CD4-positive, alpha-beta T cell treated with Interleukin-17A for 4 hours (primary cell): Measurements from ENCODE around the gene HS6ST2.

Experiments
- DNase-seq: peaks from one replicate; pipeline ENCODE4 v3.0.0-alpha.2; 2020; ENCODE audit warnings: mixed read lengths

Gene HS6ST2

DNA sequence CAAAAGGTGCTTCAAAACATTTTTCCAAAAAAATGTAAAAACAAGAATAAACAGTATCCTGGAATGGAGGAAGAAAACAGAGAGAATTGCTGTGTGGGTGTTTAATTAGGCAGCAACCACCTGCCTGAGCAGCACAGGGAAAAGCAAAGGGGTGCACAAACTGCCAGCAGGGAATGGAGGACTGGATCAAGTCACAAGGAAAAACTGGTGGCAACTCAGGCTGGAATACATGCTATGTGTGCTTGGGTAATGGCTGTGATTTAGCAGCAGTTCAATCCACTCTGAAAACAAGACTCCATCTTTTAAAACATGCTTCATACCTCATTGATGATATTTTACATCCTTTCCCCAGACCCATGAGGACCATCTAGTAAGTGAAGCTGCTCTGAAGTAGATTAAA lies 179.5 kb downstream of the HS6ST2 start:
- no peak for DNase-seq

DNA sequence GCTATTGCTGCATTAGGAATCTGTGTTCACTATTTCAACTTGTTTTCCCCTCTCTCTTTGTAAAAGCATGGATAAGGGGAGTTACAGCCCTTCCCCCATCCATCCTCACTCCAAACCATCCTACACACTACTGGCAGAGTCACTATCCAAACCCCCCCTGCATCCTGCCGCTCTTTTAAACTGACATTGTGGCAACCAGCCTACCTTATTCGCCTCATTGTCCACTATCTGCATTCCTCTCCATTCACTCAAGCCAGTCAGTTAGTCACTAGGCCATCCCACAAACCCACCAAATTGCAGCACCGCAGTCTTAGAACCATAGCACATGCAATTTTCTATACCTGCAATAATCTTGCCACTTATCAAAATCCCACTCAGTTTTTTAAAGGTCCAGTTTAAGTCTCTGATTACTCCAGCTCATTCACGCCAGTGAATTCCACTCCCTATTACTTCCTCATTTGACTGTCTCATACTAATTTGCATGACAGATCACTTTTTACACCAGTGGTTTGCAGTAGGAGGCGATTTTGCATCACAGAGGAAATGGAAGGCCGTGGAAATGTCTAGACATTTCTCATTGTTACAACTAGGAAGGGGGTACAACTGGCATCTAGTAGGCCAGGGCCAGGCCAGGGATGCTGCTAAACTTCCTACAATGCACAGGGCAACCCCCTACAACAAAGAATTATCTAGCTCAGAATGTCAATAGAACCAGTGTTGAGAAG lies 181.8 kb downstream of the HS6ST2 start:
- no peak for DNase-seq

DNA sequence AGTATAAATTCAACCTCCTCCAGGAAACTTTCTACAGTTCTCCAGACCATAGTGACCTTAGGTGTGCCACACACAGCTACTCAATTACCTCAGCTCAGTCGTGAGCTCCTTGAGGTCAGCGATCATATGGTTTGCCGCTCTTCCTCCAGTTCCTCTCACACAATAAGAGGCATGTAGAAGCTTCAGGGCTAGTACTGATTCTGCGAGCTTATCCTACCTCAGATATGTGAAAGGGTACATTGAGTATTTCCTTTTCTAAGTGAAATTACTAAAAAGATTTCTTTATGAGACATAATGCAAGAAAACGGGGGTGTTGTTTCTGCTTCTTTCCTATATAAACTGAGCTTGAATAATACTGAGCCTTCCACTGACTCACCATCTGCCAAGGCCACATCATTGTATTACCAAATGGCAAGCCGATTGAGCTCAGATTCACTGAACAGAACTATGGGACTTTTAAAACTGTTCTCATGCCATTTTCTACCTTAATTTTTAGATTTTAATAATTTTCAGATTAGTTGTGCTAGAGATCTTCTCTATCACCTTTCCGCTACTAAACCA lies 183.1 kb downstream of the HS6ST2 start:
- DNase-seq = no peak

DNA sequence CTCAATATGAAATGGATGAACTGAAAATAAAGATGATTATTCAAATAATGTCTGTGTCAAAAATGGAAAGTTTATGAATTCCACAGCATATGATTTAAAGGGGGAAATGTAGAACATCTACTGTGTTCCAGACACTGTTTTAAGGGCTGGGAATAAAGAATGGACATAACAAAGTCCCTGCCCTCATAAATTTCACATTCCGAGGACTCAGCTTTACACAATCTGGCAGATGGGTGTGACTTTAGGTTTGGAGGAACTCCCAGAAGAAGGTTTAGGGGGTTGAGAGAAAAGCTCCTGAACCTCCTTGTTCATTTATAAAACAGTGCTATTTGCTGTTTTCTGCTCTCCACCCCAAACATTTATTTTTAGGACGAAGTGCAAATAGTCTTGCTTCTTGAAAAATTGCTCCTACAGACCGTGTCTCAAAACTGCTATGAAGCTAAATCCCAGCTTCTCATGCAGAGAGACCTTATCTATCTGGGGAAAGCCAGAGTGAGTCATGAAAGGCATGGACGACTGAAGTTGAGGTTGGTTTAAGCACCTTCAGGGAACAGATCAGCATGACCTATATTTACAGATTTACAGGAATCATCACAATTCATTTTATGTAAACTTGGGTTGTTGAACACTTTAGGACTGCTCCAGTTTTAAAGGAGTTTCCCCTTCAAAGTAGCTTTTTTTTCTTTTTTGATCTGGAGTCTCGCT lies 184.3 kb downstream of the HS6ST2 start:
- no peak for DNase-seq

DNA sequence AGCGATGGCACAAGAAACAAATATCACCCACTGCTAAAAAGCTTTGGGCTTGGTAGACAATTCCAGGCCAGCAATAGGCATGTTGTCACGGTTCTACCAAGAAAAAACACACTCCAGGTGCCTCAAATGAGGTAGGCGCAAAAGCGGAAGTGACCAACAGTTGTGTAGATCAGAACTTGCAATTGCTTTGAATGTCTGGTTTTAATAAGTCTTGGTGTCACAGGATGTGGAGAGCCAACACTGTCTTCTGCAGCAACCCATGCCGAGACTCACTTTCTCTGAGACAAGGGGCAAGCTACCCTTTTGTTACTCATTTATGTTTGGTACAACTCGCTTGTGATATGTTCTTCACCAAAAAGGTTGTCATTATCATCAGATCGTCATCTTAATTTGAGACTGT lies 188.8 kb downstream of the HS6ST2 start:
- DNase-seq = no peak

DNA sequence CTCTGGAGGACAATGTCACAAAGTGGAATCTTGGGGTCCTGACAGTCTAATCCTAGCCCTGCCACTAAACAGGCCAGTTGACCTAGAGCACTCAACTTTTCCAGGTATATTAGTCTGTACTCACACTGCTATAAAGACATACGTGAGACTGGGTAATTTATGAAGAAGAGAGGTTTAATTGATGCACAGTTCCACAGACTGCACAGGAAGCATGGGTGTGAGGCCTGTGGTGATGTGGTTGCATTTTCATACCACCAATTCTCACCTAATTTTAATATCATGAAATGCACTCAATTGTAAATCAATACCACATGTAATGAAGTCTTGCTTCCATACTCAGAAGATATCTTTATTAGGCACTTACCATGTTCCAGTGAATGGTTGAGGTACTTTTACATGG lies 192.0 kb downstream of the HS6ST2 start:
- DNase-seq = no peak

DNA sequence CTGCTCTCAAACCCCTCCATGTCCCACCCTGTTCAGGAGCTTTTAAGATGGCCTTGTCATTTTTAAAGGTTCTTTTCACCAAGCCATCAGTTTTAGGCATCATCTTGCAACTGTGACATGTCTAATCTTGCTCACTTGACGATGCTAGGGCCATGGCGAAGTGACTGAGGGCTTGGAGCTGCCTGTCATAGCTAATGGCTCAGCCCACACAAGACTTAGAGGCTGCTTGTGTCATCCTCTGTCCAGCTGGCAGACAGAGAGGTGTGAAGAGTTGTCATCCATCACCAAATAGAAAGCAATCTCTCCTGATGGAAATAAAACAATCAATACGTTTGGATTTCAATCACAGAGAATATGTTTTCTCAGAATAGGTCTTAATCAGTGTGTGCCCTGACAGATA lies 194.9 kb downstream of the HS6ST2 start:
- DNase-seq = no peak

DNA sequence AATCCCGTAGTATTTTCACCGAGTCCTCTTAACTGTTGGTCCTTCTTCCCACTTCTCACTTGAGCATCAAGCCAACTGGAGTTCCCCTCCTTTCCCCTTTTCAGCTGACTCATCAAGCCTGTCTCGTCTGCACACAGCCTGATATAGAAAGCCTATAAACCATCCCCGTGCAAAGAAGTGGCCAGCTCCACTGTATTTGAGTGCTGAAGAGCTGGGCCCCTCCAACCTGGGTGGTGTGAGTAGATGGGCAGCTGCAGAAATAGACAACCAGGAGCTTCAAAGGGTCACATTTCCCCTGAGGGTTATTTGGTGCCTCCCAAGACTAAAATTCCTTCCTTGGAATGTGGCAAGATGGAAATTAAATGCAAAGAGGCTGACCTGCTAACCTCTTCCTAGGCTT lies 199.7 kb downstream of the HS6ST2 start:
- no peak for DNase-seq

DNA sequence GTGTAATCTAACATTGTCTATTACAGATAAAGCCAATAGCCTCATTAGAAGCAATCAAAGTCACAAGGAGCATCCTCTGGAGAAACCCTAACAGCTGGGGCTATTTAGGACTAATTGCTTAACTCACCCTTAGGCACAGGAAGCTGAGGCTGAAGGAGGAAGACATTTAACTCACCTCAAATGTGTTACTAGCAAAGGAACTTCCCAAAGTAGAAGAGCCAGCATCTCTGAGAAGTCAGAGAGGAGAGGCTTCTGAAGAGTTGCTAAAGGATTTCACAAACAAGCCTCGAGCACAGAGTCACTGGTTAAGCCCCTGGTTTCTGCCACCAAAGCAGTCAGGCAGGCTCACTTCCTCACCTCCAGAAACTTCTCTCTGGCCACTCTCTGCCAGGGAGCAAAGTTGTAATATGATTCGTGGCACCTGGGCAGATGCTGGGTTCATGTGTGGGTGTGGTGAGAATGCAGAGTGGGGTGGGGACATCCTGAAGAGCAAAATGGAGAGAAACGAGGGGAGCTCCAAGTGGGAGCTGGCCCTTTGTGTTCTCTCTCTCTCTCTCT lies 201.3 kb downstream of the HS6ST2 start:
- no peak for DNase-seq

DNA sequence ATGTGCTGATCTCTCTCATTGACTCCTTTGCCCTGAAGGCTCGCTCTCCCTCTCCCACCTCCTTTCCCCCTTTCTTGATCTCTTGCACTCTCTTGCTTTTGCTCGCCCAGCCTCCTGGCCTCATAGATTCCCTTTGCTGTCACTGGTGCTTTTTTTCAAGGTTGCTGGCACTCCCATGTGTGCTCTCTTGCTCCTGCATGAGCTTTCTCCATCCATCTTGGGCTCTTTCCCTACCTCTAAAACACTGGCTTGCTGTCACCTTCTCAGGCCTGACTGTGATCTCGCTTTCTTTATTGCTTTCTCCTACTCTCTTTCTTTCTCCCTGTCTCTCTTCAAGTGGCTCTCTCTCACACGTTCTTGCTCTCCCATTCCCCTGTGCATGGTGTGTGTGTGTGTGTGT lies 202.0 kb downstream of the HS6ST2 start:
- DNase-seq = no peak

DNA sequence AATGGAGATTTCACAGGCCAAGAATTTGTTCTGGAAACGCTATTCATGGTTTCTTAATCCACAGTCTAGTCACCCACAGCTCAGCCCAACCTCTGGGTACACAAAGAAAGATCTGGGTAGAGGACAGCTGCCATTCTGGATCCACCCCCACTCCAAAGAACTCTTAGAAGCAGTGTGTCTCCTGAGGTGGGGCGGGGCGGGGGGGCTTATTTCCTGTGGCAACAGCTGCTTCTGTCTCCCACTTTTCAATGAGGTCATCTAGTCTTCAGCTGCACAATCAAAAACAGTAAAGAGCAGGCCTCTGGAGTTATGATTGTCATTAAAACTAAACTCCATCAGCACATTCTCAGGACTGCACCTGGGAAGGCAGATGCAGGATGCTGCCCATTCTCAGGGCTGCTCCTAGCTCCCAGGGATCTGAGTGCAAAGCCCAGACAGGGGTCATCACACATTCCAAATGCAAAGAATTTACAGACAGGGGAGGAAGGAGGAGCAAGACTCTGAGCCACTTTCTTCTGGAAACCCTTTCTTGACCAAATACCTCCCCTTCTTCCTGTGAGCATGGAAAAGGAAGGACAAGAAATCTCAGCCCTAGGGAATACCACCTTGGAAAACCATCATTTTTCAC lies 207.3 kb downstream of the HS6ST2 start:
- no peak for DNase-seq

DNA sequence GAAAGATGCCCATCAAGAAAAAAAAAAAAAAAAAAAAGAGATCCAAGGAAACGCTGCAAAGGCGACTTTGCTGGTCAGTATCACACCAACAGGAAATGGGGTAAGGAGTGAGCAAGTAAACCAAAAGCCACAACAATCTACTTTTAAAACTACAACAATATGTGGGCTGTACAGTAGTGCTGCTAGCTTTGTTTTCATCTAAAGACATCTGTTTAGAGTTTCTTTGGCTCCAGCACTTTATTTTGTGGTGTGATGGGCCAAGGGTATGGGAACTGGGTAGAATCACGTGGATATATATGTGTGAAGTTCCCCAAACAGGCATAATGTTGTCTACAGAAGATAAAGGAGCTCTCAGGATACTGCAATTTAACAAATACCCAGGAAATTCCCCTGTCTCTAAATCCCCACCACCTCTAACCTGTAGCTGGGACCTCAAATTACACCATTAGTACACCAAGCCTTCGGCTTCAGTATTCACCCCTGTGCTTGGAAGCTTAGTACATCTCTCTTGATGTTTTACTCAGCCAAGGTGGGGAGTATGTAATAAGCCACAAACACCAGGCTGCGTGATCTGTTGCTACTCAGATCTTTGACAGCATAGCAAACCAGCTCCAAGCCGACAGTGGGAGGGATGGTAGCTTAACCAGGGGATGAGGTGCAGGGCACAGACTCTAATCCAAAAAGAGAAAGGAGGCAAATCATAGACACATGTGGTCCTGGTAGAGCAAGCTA lies 207.9 kb downstream of the HS6ST2 start:
- DNase-seq = no peak

DNA sequence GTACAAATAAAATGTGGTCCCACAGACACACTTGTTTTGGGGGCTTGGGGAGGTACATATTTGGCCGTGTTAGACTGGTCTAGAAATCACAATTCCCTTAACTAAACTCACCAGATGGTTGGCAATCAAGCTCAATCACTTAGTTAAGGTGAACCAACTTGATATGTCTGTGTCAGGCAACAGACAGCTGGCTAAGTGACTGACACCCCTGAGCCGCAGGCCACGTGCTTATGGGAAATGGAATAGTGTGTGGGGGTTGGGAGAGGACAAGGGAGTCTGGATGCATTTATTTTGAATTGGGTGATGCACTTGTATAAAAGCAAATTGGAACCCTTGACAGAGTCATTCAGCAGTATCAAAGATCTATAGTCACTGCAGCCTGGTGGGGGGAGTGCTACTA lies 209.0 kb downstream of the HS6ST2 start:
- no peak for DNase-seq

DNA sequence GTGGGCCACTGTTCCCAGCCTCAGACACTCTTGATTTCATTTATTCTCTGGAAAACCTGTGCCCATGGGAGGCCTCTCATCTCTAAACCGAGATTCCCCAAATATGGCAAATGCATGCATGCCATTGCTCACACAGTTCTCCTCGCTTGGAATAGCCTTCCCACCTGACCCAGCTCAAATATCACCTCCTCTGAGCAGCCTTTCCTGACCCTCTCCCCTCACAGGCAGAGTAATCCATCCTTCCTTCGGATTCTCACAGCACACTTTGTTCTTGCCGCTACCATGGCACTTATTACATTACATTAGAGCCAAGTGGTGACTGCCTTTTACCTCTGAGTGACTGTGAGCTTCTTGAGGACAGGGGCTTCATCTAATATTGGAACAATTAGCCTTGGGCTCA lies 209.5 kb downstream of the HS6ST2 start:
- no peak for DNase-seq

DNA sequence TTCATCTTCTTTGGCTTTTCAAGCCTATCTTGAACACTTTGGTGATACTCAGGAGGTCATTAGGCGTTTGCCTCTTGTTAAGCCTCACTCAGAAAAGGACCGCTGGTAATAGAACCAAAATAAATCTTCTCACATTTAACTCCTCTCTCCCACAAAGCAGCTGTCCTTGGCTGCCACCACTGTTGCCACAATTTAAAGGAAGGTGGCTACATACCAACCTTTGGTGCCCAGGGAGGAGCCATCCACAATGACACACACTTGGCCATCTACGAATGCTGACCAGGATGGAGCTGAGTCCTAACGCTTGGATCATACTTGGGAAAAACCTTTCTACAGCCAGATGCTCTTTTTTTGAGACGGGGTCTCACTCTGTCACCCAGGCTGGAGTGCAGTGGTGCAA lies 210.2 kb downstream of the HS6ST2 start:
- DNase-seq = no peak

DNA sequence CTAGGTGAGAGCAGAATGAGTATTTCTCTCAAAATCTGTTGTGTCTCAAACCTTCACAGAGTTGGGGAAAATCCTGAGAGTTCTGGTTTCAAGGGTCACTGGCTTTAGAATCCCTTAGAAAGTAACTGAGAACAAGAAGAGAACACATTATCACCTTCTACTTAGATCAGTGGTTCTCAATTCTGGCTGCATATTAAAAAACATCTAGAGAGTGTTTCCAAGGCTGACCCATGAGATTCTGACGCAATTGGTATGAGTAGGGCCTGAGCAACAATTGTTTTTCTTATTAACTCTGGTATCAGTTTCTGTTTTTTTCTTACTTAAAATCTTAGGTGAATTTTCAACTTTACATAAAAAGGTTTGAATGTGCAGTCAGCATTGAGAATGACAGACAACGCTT lies 212.8 kb downstream of the HS6ST2 start:
- DNase-seq = no peak

DNA sequence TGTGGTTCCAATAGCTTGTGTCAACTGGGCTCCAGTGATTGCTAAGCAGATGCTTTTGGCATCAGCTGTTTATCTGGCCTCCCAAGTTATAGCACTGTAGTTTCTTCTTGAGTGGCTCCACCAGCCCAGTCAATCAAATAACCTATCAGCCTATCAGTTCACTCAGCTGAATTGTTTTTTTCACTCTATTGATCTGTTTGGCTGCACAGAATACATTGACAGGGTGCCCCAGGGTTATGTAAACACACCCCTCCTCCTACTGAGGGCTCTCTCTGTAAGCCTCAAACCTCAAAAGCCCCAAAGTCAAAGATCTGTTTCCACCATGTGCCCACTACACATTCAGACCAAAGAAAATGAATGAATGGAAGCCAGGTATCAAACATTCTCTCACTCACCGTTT lies 214.0 kb downstream of the HS6ST2 start:
- no peak for DNase-seq

DNA sequence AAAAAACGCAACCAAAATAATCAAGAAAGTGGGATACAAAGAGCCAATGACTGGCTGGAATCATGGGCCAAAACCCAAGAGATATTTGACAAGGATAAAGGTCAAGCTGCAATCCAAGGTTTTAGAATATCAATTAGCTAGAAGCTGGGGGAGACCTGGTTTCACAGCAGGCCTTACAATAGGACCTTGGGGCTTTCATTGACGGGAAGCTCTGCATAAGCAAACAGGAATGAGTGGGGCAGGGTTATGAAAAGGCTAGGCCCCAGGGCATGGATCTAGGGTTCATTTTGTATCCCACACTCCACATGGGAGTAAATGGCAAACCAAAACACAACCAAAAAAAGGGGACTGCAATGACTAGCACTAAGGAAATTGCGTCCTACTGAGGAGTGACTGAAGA lies 215.3 kb downstream of the HS6ST2 start:
- DNase-seq = no peak

DNA sequence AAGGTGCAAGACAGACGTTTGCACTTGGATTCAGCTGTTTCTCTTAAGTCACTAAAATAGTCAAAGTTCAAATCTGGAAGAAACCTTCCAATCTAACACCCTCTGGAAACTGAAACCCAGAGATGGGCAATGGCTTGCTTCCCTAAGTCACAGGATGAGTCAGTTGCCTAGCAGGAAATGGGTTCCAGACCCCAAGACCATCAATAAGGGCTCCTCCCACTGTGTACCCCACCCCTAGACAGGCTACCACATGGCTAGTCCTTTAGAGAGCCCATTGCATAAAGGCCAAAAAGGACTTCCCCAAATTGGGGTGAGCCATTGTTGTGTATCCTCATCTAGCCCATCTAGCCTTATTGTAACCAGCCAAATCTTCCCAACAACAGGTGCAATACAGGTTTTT lies 216.2 kb downstream of the HS6ST2 start:
- no peak for DNase-seq

DNA sequence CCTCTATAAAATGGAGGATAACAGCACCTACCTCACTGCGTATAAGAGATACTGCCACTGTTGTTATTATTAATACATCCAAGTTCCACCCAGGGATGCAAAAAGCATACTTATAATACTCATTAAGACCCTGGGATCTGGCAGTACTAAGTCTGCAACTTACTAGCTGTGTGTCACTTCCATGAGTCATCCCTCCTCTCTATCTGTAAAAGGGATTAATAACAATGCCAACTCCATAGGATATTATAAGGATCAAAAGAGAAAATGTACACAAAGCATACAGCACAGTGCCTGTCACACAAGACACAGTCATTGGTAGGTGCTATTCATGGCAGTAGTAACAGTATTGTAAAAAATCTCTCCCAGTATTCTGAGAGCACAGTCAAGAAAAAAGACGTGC lies 216.7 kb downstream of the HS6ST2 start:
- no peak for DNase-seq

DNA sequence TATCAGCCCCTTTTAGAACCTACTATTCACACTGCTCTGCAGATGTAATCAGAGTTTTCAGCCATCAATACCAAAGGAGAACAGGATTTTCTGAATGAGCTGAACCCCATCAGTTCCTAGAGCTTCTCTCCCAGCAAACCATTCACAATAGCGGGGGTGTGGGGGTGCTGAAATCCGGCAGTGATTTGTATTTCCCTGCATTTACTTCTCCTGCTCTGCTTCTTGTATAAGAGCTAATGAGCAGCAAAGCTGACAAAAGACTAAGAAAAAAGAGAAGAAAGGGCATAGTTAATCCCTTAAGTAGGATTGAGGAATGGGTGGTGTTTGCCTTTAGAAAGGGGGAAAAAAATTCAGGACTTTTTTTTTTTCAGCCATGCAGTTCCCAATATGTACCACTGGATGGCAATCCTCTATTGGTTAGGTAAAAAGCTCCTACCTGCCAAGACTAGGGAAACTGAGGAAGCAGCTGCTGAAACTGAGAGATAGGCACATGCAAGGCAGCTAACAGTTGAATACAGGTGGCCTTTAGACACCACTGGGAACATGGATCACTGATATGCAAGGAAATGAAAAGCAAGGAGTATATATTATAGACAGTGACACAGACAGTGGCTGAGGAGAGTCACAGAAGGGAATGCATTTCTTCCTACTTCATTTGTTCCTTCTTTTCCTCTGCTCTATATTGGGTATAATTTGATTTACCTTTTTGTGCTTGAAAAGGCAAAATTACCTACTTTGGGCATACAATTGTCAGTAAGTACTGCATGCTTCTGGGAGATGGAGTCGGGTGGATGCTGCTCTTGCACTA lies 217.9 kb downstream of the HS6ST2 start:
- DNase-seq = no peak

DNA sequence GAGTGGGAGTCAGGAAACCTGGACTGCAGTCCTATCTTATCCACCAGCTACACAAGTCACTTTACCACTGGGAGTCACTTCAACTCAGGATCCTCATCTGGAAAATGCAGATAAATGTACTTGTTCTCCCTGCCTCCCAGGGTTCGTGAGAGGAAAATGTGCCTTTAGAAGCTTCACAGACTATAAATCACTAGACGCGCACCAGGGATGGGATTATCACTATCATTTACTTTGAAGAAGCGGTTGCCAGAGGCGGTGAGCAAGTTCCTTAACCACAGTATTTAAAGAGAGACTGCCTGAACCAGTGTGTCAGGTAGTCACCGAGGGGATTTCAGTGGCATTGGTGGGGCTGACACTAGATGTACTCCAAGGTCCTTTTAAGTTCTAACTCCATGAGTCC lies 219.5 kb downstream of the HS6ST2 start:
- DNase-seq = no peak
